GM12865 (cell line): ENCODE data around the gene ZNF587B.
"Not testable (repeated sequence)": the region's sequence is repeated elsewhere in the genome, so short reads cannot be mapped to it uniquely, and the experiment has no call there.

ENCODE experiments used
- DNase-seq: peaks from one replicate; pipeline ENCODE4 v3.0.0; 2010; ENCODE audit warnings: low read depth
- H3K4me3 ChIP-seq: 2 replicates; pipeline ENCODE4 v1.5.1; 2011; ENCODE audit warnings: mild to moderate bottlenecking, low read depth, low read length, control low read depth
- TF ChIP-seq, protein P1 (sequence below): IDR thresholded peaks from 2 replicates; pipeline ENCODE4 v1.5.1; 2011; ENCODE audit warnings: low read length, control low read depth, low read depth, inconsistent platforms; ENCODE audit not compliant: insufficient read depth; ENCODE audit errors: missing control alignments

ZNF587B gene

DNA sequence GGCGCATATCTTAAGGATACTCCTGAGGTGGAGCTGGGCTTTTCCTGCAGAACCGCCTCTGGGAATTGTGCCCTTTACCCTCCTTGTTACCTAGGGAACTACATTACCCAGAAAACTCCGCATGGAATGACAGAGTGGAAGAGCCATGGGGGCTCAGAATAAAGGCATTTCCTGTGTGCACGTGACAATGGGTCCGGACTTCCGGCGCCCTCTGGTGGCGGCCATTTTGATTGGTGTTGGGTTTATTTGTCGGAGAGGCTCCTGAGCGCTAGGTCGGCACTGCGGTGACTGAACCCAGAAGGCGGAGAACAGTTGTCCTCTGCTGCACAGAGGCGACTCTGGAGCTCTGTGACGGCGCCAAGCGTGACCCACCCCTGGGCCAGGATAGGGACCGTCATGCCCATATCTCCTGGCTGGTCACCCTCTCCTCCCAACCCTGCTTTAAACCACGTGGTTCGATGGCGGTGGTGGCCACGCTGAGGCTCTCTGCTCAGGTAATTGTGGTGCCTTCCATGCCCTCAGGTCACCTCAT, at the start of gene ZNF587B:
TSS of gene ZNF587B (plus strand) at position 229 of the 532 bp plus-strand sequence. CDS start at position 459, 230 bp downstream.
- TF ChIP-seq, protein P1, sequence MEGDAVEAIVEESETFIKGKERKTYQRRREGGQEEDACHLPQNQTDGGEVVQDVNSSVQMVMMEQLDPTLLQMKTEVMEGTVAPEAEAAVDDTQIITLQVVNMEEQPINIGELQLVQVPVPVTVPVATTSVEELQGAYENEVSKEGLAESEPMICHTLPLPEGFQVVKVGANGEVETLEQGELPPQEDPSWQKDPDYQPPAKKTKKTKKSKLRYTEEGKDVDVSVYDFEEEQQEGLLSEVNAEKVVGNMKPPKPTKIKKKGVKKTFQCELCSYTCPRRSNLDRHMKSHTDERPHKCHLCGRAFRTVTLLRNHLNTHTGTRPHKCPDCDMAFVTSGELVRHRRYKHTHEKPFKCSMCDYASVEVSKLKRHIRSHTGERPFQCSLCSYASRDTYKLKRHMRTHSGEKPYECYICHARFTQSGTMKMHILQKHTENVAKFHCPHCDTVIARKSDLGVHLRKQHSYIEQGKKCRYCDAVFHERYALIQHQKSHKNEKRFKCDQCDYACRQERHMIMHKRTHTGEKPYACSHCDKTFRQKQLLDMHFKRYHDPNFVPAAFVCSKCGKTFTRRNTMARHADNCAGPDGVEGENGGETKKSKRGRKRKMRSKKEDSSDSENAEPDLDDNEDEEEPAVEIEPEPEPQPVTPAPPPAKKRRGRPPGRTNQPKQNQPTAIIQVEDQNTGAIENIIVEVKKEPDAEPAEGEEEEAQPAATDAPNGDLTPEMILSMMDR = no peak
- H3K4me3 ChIP-seq = no peak within 1 kb of the TSS
- no peak for DNase-seq

DNA sequence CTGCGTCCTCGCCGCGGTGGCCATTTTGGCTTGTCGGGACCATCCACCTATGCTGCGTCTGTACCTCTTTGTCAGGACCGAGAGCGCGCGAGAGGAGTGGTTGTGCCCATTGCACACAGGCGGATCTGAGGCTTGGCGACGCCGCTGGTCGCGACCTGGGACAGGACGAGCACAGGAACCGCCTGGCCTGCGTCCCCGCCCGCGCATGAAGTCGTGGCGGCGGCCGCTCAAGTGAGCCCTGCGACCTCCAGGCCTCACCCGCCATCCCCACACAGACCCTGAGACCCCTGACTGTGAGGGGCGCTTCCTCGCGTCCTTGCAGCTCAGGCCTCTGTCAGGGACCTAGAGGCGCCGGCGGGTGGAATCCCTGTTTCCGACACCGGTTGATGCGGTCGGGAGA, 43.8 kb upstream of the ZNF587B start:
- no peak overlapping the region for H3K4me3 ChIP-seq
- no peak for DNase-seq
- TF ChIP-seq, protein P1 = no peak

DNA sequence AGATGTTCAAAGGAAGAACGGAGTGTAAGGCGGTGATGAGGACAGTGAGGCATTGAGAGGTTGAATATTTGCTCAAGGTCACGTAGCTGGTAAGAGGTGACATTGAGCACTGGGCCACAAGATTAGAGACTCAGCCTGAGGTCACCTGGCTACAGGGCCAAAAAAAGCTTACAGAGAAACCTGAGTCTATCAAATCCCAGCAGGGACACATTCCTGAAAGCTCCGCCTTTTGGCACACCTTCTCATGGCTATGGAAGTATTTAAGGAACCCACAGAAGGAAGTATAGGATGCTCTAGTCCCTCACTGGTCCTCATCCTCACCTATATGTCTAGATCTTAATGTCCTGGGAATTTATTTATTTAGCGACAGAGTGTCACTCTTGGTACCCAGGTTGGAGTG, 43.2 kb upstream of the ZNF587B start:
- H3K4me3 ChIP-seq = no peak overlapping the region
- TF ChIP-seq, protein P1 = no peak
- no peak for DNase-seq

DNA sequence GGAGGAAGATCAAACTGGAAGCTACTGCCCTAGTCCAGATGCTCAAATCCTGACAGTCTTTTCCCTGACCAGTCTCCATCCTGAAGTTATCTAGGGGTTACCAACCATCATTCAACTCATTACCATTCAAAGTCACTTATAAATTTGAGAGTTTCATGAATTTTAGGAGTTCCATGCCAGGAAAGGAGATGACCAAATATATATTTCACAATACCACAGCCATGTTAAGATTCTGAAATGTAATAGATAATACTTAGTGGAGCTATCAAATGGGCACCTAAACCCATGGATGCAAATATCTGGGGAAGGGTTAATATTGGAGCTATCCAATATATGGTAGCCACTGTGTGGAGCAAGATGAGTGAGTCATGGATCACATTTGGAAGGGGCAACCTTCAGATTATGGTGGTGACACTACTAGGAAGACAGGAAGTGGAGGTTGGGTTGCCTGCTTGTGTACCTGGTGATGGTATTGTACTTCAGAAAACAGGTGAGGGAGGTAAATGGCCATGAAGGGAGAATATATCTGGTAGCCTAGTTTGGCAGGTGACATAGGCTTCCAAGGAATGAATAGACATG, 41.9 kb upstream of the ZNF587B start:
- DNase-seq = no peak
- TF ChIP-seq, protein P1 = no peak
- H3K4me3 ChIP-seq = no peak overlapping the region

DNA sequence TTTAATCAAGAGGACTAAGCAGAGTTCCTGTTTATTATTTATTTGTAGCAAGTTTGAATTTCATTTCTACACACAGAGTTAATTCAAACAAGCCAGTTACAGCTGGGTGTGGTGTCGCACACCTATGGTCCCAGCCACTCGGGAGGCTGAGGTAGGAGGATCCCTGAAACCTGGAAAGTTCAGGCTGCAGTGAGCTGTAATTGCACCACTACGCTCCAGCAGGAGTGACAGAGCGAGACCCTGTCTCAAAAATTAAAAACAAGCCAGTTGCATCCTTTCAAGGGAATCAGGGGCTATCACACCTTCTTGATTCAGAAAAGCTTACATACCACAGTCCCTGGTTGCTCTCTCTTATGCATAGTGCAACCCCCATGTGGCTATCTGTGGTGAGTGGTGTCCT, 40.8 kb upstream of the ZNF587B start:
- TF ChIP-seq, protein P1 = no peak
- H3K4me3 ChIP-seq = no peak overlapping the region
- no peak for DNase-seq

DNA sequence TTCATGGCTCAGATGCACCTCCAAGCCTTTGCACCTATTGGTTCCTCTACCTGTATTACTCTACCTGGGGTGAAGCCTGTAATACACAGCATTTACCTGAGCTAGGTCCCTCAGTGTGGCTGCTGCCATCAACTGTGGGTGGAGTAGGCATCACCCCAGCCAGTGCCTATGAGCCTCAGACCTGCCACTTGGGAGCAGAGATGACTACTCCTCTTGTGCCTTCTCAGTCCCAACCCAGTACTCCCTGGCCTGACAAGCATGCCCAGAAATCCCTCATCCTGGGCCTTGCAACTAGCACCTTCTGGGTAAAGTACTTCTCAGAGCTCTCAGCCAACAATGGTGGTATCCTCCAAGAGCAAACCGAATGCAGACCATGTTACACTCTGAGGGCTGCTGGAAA, 33.5 kb upstream of the ZNF587B start:
- H3K4me3 ChIP-seq, DNase-seq: not testable (repeated sequence)

DNA sequence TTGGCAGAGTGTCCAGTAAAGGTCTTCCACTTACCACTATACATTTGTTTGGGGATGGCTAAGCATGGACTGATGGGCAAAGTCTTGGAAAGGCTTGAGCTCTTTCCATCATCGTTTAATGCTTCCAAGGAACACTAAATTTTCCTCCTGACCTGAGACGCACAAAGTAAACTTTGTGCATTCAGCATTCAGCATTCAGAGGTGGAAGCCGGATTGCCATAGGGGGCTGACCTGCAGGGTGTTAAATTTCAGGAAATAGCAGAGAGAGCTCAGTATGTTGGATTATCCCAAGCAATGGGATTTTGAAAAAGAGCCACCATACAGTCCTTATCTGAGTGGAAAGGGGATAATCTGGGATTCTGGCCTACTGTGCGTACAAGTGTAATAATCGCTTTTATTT, 29.4 kb upstream of the ZNF587B start:
- TF ChIP-seq, protein P1 = no peak
- DNase-seq = no peak
- H3K4me3 ChIP-seq = no peak overlapping the region

DNA sequence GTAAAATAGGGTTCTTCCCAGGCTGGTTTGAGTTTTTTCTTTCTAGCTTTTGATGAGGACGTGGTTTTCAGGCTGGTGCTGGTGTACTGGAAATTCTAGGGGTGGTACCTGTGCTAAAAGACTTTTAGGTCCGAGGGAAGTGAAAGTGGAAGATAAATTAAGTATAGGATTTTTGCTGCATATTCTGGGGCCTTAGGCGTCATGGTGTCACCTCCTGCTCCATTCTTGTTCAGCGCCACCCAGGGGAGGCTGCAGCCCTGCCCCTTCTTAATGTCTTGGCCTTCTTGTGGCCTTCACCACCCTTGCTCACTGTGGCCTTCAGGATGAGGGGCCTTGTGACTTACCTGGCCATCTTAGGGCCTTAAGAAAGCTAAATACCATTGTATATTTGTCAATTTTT, 27.8 kb upstream of the ZNF587B start:
- DNase-seq = peak; percentile 34

More for the DNA sequence above, 27.8 kb upstream of the ZNF587B start:
- H3K4me3 ChIP-seq = no peak overlapping the region
- TF ChIP-seq, protein P1 = no peak
